ENCODE measurements around the gene WDR53.
A peak's percentile ranks its signal among the peaks of the same experiment; 100 is the strongest.
"Not testable (repeated sequence)": the region's sequence is repeated elsewhere in the genome, so short reads cannot be mapped to it uniquely, and the experiment has no call there.

The WDR53 gene

DNA sequence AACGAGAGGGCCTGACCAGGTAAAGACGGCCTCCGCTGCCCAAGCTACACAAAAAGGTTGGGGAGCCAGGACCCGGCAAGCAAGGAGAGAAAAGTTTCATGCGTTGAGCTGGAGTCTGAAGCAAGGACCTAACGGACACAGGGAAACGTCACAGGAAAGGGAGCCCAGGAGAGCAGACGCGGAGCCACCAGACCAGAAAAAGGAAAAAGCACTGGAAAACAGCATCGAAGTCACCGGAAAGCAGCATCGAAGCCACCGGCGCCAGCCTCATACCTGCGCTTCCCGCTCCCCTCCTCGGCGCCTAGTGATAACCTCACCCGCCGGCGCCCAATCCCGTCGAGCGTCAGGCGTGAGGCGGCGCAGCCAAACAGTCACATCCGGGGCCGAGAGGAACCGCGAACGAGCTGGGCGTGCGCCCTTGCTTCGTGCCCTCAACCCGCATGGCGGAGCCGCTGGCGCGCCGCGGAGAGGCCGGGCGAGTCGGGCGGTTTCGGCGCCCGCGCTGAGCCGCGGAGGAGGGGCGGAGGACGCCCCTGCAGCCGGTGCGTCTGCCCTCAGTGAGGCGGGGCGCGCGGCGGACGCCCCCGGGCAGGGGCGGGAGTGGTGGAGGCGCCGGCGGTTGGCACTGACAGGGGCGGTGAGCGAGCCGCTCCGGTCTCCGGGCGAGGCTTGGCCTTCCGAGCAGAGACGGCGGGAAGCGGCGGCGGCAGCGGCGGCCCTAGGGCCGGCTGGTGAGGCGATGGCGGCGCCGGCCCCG lies at the start of gene WDR53, which contains the start of gene FBXO45:
Gene WDR53, minus strand, starts transcription at position 309 of the 757 bp plus-strand sequence. CDS start 7,079 bp downstream, outside the sequence.
Gene FBXO45, plus strand, starts transcription at position 415 of the 757 bp plus-strand sequence. Its CDS starts 325 bp downstream, at position 740.
- H3K4me1 ChIP-seq (ENCODE audit: control insufficient read depth, insufficient read depth, low read length) = peaks cover 10% of the 10 kb centered on the region
- H3K9me3 ChIP-seq (ENCODE audit: control insufficient read depth, low read length) = no peaks in the 10 kb centered on the region
- H3K36me3 ChIP-seq (ENCODE audit: control insufficient read depth, insufficient read depth, low read length) = no peaks in the 10 kb centered on the region
- peak within 1 kb of the TSS; percentile 78 for H3K9ac ChIP-seq (ENCODE audit: low read length)
- H3K4me3 ChIP-seq (ENCODE audit: low read length) = peak within 1 kb of the TSS; percentile 71
- H3K27me3 ChIP-seq (ENCODE audit: control insufficient read depth, insufficient read depth, low read length) = no peaks in the 10 kb centered on the region

DNA sequence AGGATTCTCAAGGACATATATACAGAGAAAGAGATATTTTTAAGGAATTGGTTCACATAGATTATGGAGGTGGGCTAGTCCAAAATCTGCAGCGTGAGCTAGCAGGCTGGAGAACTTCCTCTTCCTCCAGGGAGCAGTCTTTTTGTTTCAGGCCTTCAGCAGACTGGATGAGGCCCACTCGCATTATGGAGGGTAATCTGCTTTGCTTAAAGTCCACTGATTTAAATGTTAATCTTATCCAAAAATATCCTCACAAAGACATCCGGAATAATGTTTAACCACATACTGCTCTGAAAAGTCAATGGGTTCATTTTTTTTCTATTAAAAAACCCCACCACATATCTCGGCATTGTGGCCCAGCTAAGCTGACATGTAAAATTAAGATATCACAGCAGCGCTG lies 48.9 kb upstream of the WDR53 start:
- Histone ChIP-seq H3K4me1 (ENCODE audit: control insufficient read depth, insufficient read depth, low read length) (no peaks in the 10 kb centered on the region), H3K36me3 (ENCODE audit: control insufficient read depth, insufficient read depth, low read length) (no peaks in the 10 kb centered on the region), H3K4me3 (ENCODE audit: low read length) (no peak overlapping the region), H3K9ac (ENCODE audit: low read length) (no peak overlapping the region), H3K27me3 (ENCODE audit: control insufficient read depth, insufficient read depth, low read length) (peaks cover 2% of the 10 kb centered on the region), H3K9me3 (ENCODE audit: control insufficient read depth, low read length) (no peaks in the 10 kb centered on the region)

DNA sequence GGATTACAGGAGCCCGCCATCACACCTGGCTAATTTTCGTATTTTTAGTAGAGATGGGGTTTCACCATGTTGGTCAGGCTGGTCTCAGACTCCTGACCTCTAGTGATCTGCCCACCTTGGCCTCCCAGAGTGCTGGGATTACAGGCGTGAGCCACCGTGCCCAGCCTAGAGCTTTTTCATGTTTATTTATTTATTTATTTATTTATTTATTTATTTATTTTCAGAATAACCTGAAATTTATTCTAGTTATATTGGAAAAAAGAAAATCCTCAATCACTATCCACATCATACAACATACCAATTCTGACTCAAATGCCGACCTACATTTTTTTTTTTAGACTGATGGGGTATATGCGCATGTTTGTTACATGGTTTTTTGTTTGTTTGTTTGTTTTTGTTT lies 46.9 kb upstream of the WDR53 start:
- not testable (repeated sequence) for H3K36me3 ChIP-seq (ENCODE audit: control insufficient read depth, insufficient read depth, low read length); H3K9me3 ChIP-seq (ENCODE audit: control insufficient read depth, low read length); H3K4me3 ChIP-seq (ENCODE audit: low read length); H3K9ac ChIP-seq (ENCODE audit: low read length); H3K27me3 ChIP-seq (ENCODE audit: control insufficient read depth, insufficient read depth, low read length); H3K4me1 ChIP-seq (ENCODE audit: control insufficient read depth, insufficient read depth, low read length)

DNA sequence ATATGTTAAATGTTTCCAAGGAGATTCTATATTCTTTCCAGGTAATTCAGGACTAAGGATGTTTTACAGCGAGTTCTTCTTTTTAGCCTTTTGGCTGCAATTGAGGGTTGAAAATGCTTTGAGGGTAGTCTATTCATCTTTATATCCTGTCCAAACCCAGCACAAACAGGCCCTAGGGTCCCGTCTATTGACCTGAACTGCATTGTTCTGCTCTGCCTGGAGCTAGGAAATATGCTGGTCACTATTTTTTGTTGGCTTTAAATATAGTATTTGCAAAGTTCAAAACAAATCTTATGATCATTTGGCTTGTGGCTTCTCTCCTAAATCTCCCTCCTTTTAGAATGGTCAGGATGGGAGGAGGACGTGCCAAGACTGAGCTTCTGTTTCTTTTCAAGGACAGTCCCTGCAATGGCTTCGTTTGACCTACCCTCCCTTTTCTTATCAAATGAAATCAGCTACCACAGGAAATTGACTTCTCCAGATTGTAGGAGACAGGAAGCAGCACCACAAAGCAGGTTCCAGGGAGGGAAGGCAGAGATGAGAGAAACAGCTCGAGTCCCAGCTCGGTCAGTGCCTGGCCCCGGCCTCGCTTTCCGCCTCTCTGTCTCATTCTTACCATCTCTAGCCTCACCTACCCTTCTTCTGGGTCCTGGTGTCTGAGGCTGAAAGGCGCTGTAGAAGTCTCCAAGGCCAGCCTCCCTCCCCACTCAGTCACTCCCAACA lies 43.6 kb upstream of the WDR53 start:
- H3K9ac ChIP-seq (ENCODE audit: low read length) = no peak overlapping the region
- H3K4me1 ChIP-seq (ENCODE audit: control insufficient read depth, insufficient read depth, low read length) = peaks cover 8% of the 10 kb centered on the region
- no peaks in the 10 kb centered on the region for H3K36me3 ChIP-seq (ENCODE audit: control insufficient read depth, insufficient read depth, low read length)
- no peak overlapping the region for H3K4me3 ChIP-seq (ENCODE audit: low read length)
- no peaks in the 10 kb centered on the region for H3K27me3 ChIP-seq (ENCODE audit: control insufficient read depth, insufficient read depth, low read length)
- no peaks in the 10 kb centered on the region for H3K9me3 ChIP-seq (ENCODE audit: control insufficient read depth, low read length)

DNA sequence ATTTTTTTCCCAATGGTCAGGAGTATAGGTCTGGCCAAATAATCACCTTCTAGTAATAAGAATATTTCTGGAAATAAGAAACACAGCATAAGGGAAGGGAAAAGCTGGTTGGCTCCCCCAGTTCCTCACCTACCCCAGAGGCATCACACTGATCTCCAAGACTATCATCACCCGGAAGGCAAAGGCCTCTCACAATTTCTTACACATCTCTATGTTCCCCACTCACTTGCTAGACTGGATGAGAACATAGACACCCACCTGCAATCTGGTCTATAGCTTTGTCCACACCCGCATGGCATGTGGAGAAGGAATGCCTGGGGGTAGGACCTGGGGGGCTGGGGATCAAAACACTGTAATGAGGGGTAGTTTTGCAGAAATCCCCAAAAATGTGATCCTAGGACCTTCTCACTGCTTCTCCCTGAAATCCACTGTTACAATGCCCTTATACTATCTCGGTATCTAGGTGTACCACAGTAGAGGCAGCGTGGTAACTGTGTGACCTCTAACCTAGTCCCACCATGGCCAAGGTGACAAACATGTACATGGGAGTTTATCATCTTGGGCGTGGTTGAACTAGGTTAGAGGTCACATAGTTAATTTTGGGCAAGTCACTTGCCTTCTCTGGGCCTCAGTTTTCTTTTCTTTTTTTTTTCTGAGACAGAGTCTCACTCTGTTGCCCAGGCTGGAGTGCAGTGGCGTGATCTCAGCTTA lies 41.6 kb upstream of the WDR53 start:
- H3K9ac ChIP-seq (ENCODE audit: low read length) = no peak overlapping the region
- peaks cover 8% of the 10 kb centered on the region for H3K4me1 ChIP-seq (ENCODE audit: control insufficient read depth, insufficient read depth, low read length)
- H3K9me3 ChIP-seq (ENCODE audit: control insufficient read depth, low read length) = no peaks in the 10 kb centered on the region
- no peaks in the 10 kb centered on the region for H3K27me3 ChIP-seq (ENCODE audit: control insufficient read depth, insufficient read depth, low read length)
- H3K4me3 ChIP-seq (ENCODE audit: low read length) = no peak overlapping the region
- no peaks in the 10 kb centered on the region for H3K36me3 ChIP-seq (ENCODE audit: control insufficient read depth, insufficient read depth, low read length)

DNA sequence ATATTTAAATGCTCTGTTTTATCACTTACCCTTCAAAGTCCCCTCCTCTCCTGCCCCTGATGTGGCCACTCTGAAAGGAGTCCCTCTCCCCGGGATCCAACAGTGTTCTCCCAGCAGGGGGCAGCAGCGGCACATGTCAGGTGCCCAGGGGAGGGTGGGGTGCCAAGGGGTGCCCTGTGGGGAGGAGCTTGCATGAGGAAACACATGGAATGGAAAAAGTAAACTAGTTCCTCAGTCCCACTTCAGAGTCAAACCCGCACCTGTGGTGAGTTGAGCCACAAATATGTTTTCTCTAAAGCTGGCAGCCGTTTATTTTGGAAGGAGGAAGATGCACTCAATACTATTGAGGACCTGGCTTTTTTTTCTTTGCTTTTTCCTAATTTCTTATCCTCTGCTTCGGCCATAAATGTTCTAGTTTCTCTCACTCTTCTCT lies 41.0 kb upstream of the WDR53 start:
- no peaks in the 10 kb centered on the region for H3K27me3 ChIP-seq (ENCODE audit: control insufficient read depth, insufficient read depth, low read length)
- peaks cover 8% of the 10 kb centered on the region for H3K4me1 ChIP-seq (ENCODE audit: control insufficient read depth, insufficient read depth, low read length)
- no peaks in the 10 kb centered on the region for H3K9me3 ChIP-seq (ENCODE audit: control insufficient read depth, low read length)
- no peak overlapping the region for H3K9ac ChIP-seq (ENCODE audit: low read length)
- no peaks in the 10 kb centered on the region for H3K36me3 ChIP-seq (ENCODE audit: control insufficient read depth, insufficient read depth, low read length)
- H3K4me3 ChIP-seq (ENCODE audit: low read length) = no peak overlapping the region

DNA sequence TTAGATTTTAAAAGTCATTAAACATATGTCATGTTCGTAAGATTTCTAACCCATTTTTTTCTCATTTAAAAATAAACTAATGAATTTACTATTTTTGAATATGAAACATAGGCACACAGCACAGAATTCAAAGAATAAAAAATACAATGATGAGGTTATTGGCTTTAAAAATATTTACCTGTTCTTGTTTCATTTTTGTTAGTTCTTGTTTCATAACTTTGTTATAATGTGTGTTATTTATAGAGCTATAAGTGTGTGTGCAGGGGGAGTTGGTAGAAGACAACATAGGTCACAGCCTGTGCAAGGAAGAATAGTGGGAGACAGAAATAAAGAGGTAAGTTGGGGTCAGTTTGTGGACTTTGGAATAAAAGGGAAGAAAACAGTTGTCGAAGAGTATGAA lies 40.3 kb upstream of the WDR53 start:
- Histone ChIP-seq H3K36me3 (ENCODE audit: control insufficient read depth, insufficient read depth, low read length) (no peaks in the 10 kb centered on the region), H3K4me1 (ENCODE audit: control insufficient read depth, insufficient read depth, low read length) (peaks cover 8% of the 10 kb centered on the region), H3K4me3 (ENCODE audit: low read length) (no peak overlapping the region), H3K9me3 (ENCODE audit: control insufficient read depth, low read length) (no peaks in the 10 kb centered on the region), H3K9ac (ENCODE audit: low read length) (no peak overlapping the region), H3K27me3 (ENCODE audit: control insufficient read depth, insufficient read depth, low read length) (no peaks in the 10 kb centered on the region)

DNA sequence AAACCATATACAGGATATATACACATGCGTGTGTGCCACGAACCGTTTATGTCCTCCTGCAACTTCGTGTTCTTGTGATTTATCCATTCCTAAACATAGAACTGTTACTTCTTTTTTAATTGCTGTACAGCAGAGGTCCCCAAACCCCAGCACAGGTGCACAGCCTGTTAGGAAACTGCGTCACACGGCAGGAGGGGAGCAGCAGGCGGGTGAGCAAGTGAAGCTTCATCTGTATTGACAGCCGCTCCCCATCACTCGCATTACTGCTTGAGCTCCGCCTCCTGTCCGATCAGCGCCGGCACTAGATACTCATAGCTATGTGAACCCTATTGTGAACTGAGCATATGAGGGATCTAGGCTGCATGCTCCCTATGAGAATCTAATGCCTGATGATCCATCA lies 36.2 kb upstream of the WDR53 start:
- Histone ChIP-seq H3K4me1 (ENCODE audit: control insufficient read depth, insufficient read depth, low read length) (peaks cover 2% of the 10 kb centered on the region), H3K4me3 (ENCODE audit: low read length) (no peak overlapping the region), H3K27me3 (ENCODE audit: control insufficient read depth, insufficient read depth, low read length) (no peaks in the 10 kb centered on the region), H3K36me3 (ENCODE audit: control insufficient read depth, insufficient read depth, low read length) (no peaks in the 10 kb centered on the region), H3K9me3 (ENCODE audit: control insufficient read depth, low read length) (no peaks in the 10 kb centered on the region), H3K9ac (ENCODE audit: low read length) (no peak overlapping the region)

DNA sequence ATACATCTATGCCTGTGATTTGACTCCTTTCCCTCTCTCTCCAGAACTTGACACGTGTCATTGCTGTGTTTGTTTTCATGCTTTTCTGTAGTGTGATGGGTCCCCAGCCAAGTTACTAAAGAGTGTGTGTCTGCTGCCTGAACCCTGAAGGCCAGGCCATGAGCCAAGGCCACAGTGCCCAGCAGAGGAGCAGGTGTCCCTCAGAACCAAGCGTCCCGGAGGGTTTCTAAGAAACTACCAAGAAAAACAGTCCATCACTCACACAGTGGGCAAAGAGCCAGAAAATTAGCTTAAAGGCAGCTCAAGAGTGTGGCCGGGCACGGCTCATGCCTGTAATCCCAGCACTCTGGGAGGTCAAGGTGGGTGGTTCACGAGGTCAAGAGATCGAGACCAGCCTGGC lies 35.3 kb upstream of the WDR53 start:
- Histone ChIP-seq H3K9ac (ENCODE audit: low read length) (no peak overlapping the region), H3K36me3 (ENCODE audit: control insufficient read depth, insufficient read depth, low read length) (no peaks in the 10 kb centered on the region)

DNA sequence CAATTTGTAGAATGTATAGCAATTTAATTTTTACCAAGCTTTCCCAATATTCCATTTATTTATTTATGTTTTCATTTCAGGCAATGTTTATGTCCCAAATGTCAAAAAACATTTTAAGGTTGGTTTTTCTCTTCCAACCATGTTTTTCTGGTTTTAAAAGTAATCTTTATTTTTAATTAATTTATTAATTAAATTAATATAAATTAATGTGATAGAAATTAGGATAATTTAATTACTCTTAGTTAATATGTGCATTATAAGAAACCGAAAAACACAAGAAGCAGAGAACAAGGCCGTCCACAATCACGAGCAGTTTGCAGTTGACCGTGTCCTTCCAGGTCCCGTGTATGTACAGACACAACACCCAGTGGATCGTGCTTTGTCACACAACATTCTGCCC lies 34.3 kb upstream of the WDR53 start:
- Histone ChIP-seq H3K4me1 (ENCODE audit: control insufficient read depth, insufficient read depth, low read length) (no peaks in the 10 kb centered on the region), H3K36me3 (ENCODE audit: control insufficient read depth, insufficient read depth, low read length) (no peaks in the 10 kb centered on the region), H3K4me3 (ENCODE audit: low read length) (no peak overlapping the region), H3K27me3 (ENCODE audit: control insufficient read depth, insufficient read depth, low read length) (no peaks in the 10 kb centered on the region), H3K9me3 (ENCODE audit: control insufficient read depth, low read length) (no peaks in the 10 kb centered on the region), H3K9ac (ENCODE audit: low read length) (no peak overlapping the region)

More for the DNA sequence above, 35.3 kb upstream of the WDR53 start:
- Histone ChIP-seq H3K4me1 (ENCODE audit: control insufficient read depth, insufficient read depth, low read length) (no peaks in the 10 kb centered on the region), H3K27me3 (ENCODE audit: control insufficient read depth, insufficient read depth, low read length) (no peaks in the 10 kb centered on the region), H3K9me3 (ENCODE audit: control insufficient read depth, low read length) (no peaks in the 10 kb centered on the region), H3K4me3 (ENCODE audit: low read length) (no peak overlapping the region)

DNA sequence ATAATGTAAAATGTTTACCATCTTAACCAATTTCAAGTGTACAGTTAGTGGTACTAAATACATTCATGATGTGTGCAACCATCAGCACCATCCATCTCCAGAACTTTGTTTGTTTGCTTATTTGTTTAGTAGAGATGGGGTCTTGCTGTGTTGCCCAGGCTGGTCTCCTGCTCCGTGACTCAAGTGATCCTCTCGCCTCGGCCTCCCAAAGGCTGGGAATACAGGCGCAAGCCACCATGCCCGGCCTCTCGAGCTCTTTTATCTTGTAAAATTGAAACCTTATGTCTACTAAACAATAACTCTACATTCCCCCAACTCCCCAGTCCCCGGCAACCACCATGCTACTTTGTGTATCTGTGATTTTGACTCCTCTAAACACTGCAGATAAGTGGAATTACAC lies 32.0 kb upstream of the WDR53 start:
- Histone ChIP-seq H3K9ac (ENCODE audit: low read length) (no peak overlapping the region), H3K4me3 (ENCODE audit: low read length) (no peak overlapping the region), H3K27me3 (ENCODE audit: control insufficient read depth, insufficient read depth, low read length) (no peaks in the 10 kb centered on the region), H3K36me3 (ENCODE audit: control insufficient read depth, insufficient read depth, low read length) (no peaks in the 10 kb centered on the region), H3K4me1 (ENCODE audit: control insufficient read depth, insufficient read depth, low read length) (no peaks in the 10 kb centered on the region), H3K9me3 (ENCODE audit: control insufficient read depth, low read length) (no peaks in the 10 kb centered on the region)

DNA sequence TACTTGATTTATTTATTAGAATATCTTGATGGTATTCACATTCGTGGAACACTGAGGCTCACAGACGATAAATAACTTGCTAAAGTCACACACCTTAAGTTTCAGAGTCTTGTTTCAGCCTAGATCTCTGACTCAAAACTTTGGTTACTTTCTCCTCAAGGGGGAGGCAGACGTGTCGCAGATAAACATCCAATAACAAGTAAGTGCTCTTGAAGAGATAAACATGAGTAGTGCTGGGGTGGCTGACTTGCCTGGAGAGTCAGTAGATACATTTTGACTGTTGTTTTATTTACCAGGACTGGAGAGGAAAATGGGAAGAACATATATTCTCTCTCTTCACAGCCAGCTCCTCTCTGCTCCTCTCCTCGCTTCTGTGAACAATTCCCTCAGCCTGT lies 31.4 kb upstream of the WDR53 start:
- H3K4me1 ChIP-seq (ENCODE audit: control insufficient read depth, insufficient read depth, low read length) = no peaks in the 10 kb centered on the region
- H3K4me3 ChIP-seq (ENCODE audit: low read length) = no peak overlapping the region
- no peaks in the 10 kb centered on the region for H3K36me3 ChIP-seq (ENCODE audit: control insufficient read depth, insufficient read depth, low read length)
- no peaks in the 10 kb centered on the region for H3K27me3 ChIP-seq (ENCODE audit: control insufficient read depth, insufficient read depth, low read length)
- H3K9ac ChIP-seq (ENCODE audit: low read length) = no peak overlapping the region
- H3K9me3 ChIP-seq (ENCODE audit: control insufficient read depth, low read length) = no peaks in the 10 kb centered on the region

Measured in mucosa of stomach (tissue), 1 donor.